ENCODE measurements around the gene MTRR. TPM values are rescaled to one million over a fixed set of nuclear protein-coding genes. Genes with fewer than 3 reads are reported as not detected.

MTRR gene
- total RNA-seq (2021; ENCODE audit: unreplicated experiment), result 57.8 TPM
- 38.3 TPM for polyA plus RNA-seq (2012; ENCODE audit: insufficient read length)
- Bru-seq, nascent RNA, result percentile 87 among the genes with signal in this experiment
- BruChase-seq, experiment 1, labeled RNA remaining after a 2-hour chase, result percentile 84 among the genes with signal in this experiment
- percentile 84 among the genes with signal in this experiment for BruChase-seq, experiment 2, labeled RNA remaining after a 6-hour chase
- long read RNA-seq, transcript MTRR-202 (15 exons, 3,215 nt), result major isoform, 19 of 56 reads
- long read RNA-seq, partial matches to known transcripts, result 13 of 56 reads
- long read RNA-seq, other reads (novel, unspliced or antisense), result 17 of 56 reads

- in situ Hi-C loops (cut with HindIII; ENCODE audit: low pct_unique_long_range_greater_than_20kb, low sequenced_read_pairs), result no loop called here
- peaks cover 25% of the 10 kb centered on the region for H3K4me1 ChIP-seq (ENCODE audit: control insufficient read depth, insufficient read depth, low read length)
- peak; percentile 73 for DNase-seq (ENCODE audit: low read depth, low spot score)
- intact Hi-C loops (cut with micrococcal nuclease; ENCODE audit: unreplicated experiment), result no loop called here
- no TSS peak for BruUV-seq (replicated peaks)
- CTCF ChIA-PET, result interaction anchor here (1.3 kb wide), 1 partner anchor 1103 kb away, joined by 3 read pairs; no protein-coding TSS in a partner anchor
- H3K9me3 ChIP-seq (ENCODE audit: control insufficient read depth, insufficient read depth, low read depth, low read length), result no peaks in the 10 kb centered on the region
- no peaks in the 10 kb centered on the region for H3K27me3 ChIP-seq (ENCODE audit: control insufficient read depth, insufficient read depth, low read length)
- TF ChIP-seq CTCF (IDR thresholded peaks at IDR 0.05) (no peak), POLR2AphosphoS5 (IDR thresholded peaks at IDR 0.05; ENCODE audit: low read depth, low read length) (peak; percentile 84), REST (IDR thresholded peaks at IDR 0.05; ENCODE audit: insufficient read depth in 1 of 2, low read depth in 2 of 2, low read length in 1 of 2) (0 out of 4 replicates have a peak, but pooled peaks of 1 of the 2 experiments have one; percentile 47), TCF7L2 (IDR thresholded peaks at IDR 0.05; ENCODE audit: low read depth, low read length) (peak; percentile 69; the same call in 1 of the 2 replicates), SIN3A (IDR thresholded peaks at IDR 0.05; ENCODE audit: borderline replicate concordance, insufficient read depth, low read depth, low read length) (no peak; the same call in 1 of the 2 replicates)
- POLR2A ChIA-PET, result interaction anchor here (0.7 kb wide), 1 partner anchor 599 kb away, joined by 3 read pairs; no protein-coding TSS in a partner anchor
- H3K4me3 ChIP-seq (ENCODE audit: low read depth in 2 of 2, low read length in 2 of 2), result peak within 1 kb of the TSS; percentile 73 to 80
- peak within 1 kb of the TSS; percentile 94 for H3K27ac ChIP-seq (ENCODE audit: low read length)
- peak; percentile 100 for ATAC-seq
- H3K36me3 ChIP-seq (ENCODE audit: control insufficient read depth, insufficient read depth, low read length), result peaks cover 26% of the 10 kb centered on the region
Measured at GRCh38 chr5:7868773-7869473, at the start of gene MTRR, which contains the start of gene FASTKD3. TSS of gene MTRR (plus strand) at chr5:7869148. CDS start at chr5:7870795, 1,647 bp downstream. TSS of gene FASTKD3 (minus strand) at chr5:7869031. CDS start at chr5:7868083, 948 bp downstream.

GRCh38 chr5:7822449-7822848, 46.5 kb upstream of the MTRR start:
- no peaks in the 10 kb centered on the region for H3K9me3 ChIP-seq (ENCODE audit: control insufficient read depth, insufficient read depth, low read depth, low read length)
- no peak for ATAC-seq
- H3K27ac ChIP-seq (ENCODE audit: low read length), result no peak overlapping the region
- TF ChIP-seq SIN3A (IDR thresholded peaks at IDR 0.05; ENCODE audit: borderline replicate concordance, insufficient read depth, low read depth, low read length) (no peak), REST (IDR thresholded peaks at IDR 0.05; ENCODE audit: insufficient read depth in 1 of 2, low read depth in 2 of 2, low read length in 1 of 2) (no peak), TCF7L2 (IDR thresholded peaks at IDR 0.05; ENCODE audit: low read depth, low read length) (no peak), POLR2AphosphoS5 (IDR thresholded peaks at IDR 0.05; ENCODE audit: low read depth, low read length) (no peak), CTCF (IDR thresholded peaks at IDR 0.05) (no peak)
- intact Hi-C loops (cut with micrococcal nuclease; ENCODE audit: unreplicated experiment) (no loop called here), in situ Hi-C loops (cut with HindIII; ENCODE audit: low pct_unique_long_range_greater_than_20kb, low sequenced_read_pairs) (no loop called here)
- peaks cover 13% of the 10 kb centered on the region for H3K27me3 ChIP-seq (ENCODE audit: control insufficient read depth, insufficient read depth, low read length)
- POLR2A ChIA-PET, result no interaction called here
- no TSS peak for BruUV-seq (replicated peaks)
- no peak for DNase-seq (ENCODE audit: low read depth, low spot score)
- CTCF ChIA-PET, result no interaction called here
- no peaks in the 10 kb centered on the region for H3K36me3 ChIP-seq (ENCODE audit: control insufficient read depth, insufficient read depth, low read length)
- H3K4me3 ChIP-seq (ENCODE audit: low read depth in 2 of 2, low read length in 2 of 2), result no peak overlapping the region
- H3K4me1 ChIP-seq (ENCODE audit: control insufficient read depth, insufficient read depth, low read length), result no peaks in the 10 kb centered on the region
